OCI-M2 (cell line): Measurements from ENCODE around the gene MRPS21.
"Not testable (repeated sequence)": the region's sequence is repeated elsewhere in the genome, so short reads cannot be mapped to it uniquely, and the experiment has no call there.

Source experiments
- DNase-seq: peaks from one replicate; lab custom pipeline; 2025; ENCODE audit not compliant: unreplicated experiment; lab: John Stamatoyannopoulos, UW

The MRPS21 gene

DNA sequence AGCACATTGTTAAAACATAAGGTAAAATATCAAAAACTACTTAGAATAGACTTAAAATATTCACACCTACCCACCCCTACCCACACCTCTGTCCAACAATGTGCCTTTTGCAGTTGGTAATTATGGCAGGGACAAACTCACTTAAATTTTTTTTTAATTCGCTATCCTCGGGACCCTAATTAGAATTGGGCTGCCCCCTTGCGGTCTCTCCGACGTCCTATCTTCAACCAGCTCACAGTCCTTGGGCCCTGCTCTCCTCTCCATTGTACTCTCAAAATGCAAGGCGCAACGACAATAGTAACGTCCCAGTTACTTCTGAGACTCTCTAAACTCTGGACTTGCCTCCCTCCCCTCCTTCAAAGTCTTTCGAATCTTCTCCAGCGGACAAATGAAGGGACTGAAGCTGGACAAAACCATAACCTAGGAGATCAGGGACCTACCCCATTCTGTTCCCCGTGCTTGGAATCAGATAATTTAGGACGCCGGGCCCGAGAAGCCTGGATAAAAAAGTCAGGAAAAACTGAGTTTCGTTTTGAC lies 12.4 kb upstream of the MRPS21 start:
- DNase-seq = peak; percentile 39

DNA sequence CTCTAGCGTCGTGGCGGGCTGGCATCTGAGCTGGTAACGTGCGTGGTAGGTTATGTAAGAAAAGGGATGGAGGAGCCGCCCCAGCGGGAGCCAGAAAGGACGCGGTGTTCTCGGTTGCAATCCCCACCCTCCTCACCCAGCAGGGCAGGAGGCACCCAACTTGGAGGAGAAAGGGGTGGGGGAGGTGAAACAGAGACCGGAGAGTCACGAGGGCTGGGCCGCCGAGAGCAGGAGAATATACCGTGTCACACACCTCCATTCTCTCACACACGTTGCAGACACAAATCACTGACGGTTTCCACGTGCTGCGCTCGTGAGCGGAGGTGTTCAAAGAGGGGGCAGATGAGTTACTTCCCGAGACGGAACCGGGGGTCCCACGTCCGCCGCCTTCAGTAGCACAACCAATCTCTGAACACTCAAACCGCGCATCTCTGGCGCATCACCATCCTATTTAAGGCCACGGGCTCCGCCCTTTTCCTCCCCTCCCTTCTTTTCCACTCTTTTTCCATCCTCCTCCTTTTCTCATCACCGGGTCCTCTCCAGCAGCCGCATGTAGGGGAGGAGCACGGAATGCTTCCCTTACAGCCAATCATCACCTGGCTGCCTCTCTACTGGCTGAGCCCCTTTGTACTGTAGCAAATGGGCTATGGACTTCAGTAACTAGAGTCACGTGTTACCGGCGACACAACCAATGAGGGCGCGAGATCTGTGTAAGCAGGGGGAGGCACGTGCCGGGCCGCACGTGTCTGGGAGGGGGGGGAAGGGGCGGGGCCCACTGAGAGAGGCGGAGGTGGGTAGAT lies 11.7 kb upstream of the MRPS21 start, which contains the start of gene CIART:
Gene CIART (plus strand): TSS at position 797 of the 800 bp plus-strand sequence. CDS start 714 bp downstream, outside the sequence.
- DNase-seq = peak; percentile 22

- DNase-seq = no peak
Measured at GRCh38 chr1:150282558-150282958, 11.1 kb upstream of the MRPS21 start.

- no peak for DNase-seq
Measured at GRCh38 chr1:150283260-150283659, 10.4 kb upstream of the MRPS21 start.

DNA sequence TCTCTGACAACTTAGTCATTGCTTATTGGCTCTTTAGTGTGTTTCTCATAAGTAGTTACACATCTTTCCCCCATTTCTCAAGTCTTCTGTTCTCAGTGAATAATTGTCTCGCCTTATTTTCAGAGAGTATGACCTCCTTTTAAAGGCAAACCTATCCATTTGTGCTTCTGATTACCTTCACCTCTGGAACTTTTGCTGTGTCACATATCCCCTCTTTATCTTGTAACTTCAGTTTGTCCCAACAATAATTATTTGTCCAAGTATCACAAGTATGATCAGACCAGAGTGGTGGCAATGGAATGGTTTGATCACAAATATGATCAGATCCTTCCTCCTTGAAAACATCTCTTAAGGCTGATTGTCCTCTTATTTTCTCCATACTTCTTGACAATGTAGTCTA lies 5.3 kb upstream of the MRPS21 start:
- DNase-seq = no peak

DNA sequence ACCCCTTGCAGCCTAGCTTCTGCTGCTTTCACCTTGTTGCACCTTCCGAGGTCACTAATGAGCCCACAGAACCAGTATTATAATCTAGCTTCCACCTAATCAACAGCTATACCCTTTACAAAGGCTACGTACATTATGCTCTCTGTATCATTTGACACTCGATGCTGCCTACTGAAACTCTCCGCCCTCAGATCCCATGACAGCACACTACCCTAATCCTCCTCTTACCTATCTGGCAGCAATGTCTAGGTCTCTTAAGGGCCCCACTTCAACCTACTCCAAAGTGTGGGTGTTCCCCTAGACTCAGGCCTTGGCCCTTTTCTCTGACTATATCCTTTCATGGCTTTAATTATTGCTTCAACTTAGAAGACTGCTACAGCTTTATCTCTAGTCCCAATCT lies 4.8 kb upstream of the MRPS21 start:
- DNase-seq = no peak

DNA sequence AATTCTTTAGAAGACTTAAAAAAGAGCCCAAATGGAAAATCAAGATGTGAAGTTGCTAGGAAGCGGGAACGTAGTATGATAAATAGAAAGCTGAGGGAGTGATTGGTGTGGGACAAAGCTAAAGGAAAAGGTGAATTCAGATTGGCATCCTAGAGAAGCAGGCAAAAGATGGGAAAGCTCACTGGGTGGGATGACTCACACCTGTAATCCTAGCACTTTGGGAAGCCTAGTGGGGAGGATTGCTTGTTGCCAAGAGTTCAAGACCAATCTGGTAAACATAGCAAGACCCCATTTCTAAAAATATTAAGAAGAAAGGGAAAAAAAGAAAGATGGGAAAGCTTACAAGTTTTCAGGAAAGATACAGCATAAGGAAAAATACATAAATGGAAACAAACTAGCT lies 1.8 kb downstream of the MRPS21 start:
- no peak for DNase-seq

DNA sequence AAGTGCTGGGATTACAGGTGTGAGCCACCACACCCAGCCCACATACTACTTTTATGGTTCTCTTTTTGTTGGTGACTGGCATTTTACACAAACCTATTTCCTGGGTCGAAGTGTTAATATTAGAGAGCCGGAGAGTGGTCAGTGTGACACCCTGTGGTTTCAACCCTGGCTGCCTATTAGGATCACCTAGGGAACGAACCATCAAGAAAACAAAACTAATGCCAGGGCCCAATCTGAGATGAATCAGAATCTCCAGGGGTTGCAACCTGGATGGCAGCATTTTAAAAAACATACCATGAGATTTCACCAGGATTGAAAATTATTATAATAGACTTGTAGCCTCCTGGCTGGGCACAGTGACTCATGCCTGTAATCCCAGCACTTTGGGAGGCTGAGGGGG lies 6.1 kb downstream of the MRPS21 start:
- DNase-seq = no peak

- DNase-seq = no peak
Measured at GRCh38 chr1:150302338-150302737, 8.7 kb downstream of the MRPS21 start.

- no peak for DNase-seq
Measured at GRCh38 chr1:150302902-150303301, 9.2 kb downstream of the MRPS21 start.

- DNase-seq = not testable (repeated sequence)
Measured at GRCh38 chr1:150308585-150308984, 14.9 kb downstream of the MRPS21 start.

- DNase-seq = no peak
Measured at GRCh38 chr1:150309758-150310508, 16.3 kb downstream of the MRPS21 start.

- no peak for DNase-seq
Measured at GRCh38 chr1:150311762-150312161, 18.1 kb downstream of the MRPS21 start.

GRCh38 chr1:150314691-150315090 lies 21.0 kb downstream of the MRPS21 start:
- DNase-seq = not testable (repeated sequence)

GRCh38 chr1:150320667-150320978 lies 27.0 kb downstream of the MRPS21 start:
- DNase-seq = no peak

DNA sequence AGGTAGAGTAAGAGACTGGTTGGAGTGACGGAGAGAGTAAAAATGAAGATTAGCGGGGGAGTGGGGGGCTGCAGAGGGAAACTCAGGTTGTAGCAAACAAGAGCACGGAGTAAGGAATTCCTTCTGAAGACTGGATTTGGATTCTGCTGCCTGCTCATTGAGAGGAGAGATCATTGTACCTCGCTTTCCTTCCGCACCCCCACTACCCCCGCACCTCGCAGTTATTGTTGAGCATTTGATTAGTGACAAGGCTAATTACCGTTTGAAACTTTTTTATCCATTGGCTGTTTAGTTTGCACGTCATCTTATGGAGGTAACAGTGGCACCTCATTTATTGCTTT lies 28.1 kb downstream of the MRPS21 start:
- no peak for DNase-seq

DNA sequence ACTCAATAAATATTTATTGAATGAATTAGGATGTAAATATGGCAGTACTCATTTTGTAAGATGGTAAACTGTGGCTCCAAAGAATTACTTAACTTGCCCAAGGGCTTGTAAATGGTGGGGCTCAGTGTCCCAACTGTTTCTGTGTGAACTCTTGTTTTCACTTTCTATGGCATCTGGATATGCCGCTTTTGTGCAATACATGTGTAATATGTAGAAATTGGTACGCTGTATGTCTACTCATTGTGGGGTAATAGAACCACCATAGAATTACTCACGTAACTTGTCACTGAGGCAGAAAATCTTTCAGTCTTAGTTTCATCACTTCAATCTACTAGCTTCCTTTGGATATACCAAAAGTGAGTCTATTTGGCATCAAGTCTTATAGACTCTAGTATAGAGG lies 28.6 kb downstream of the MRPS21 start:
- DNase-seq = no peak

- DNase-seq = no peak
Measured at GRCh38 chr1:150332651-150333290, 39.1 kb downstream of the MRPS21 start.

GRCh38 chr1:150346316-150346715 lies 52.7 kb downstream of the MRPS21 start:
- DNase-seq = no peak

- no peak for DNase-seq
Measured at GRCh38 chr1:150352866-150353265, 59.2 kb downstream of the MRPS21 start.
